Endothelial cell of umbilical vein (primary cell): ENCODE measurements around the gene GTPBP2. TPM values are rescaled to one million over a fixed set of nuclear protein-coding genes. Genes with fewer than 3 reads are reported as not detected.
A peak's percentile ranks its signal among the peaks of the same experiment; 100 is the strongest.

Source experiments
- BruUV-seq: library from RNA; stranded (reverse); fragments of 400-500 nt; replicated peaks from 2 replicates; lab custom pipeline; 2021; lab: Mats Ljungman, UMichigan
- CTCF ChIA-PET: fragments of 300-600, 350-600 bp; sonication (Branson Sonifier 250); formaldehyde crosslinking; loops from one replicate; lab custom pipeline; 2021; ENCODE audit warnings: antibody characterized with exemption, inconsistent platforms; lab: Charles Lee
- POLR2A ChIA-PET: fragments of 300-600, 350-600 bp; sonication (Branson Sonifier 250); formaldehyde crosslinking; loops from one replicate; lab custom pipeline; 2021; ENCODE audit warnings: antibody characterized with exemption, inconsistent platforms; lab: Charles Lee
- DNase-seq: peaks from one replicate; pipeline ENCODE4 v3.0.0-alpha.2; 2011; ENCODE audit warnings: low read depth, low spot score
- FAIRE-seq: peaks from 2 replicates; lab custom pipeline; 2011; peaks lifted over from hg19 to GRCh38; lab: Jason Lieb, UNC
- H2AFZ ChIP-seq: 2 replicates; pipeline ENCODE4 v1.6.0; 2012; ENCODE audit warnings: low read depth, low read length, control low read depth, inconsistent platforms
- H3K27ac ChIP-seq: 2 replicates; pipeline ENCODE4 v1.5.1; 2011; ENCODE audit warnings: low read depth, mild to moderate bottlenecking, control low read depth, low read length, moderate library complexity; ENCODE audit not compliant: insufficient read depth
- H3K27me3 ChIP-seq, 2 experiments: 2 replicates each; pipeline versions ENCODE4 v1.6.0 to v1.6.1; 2011; ENCODE audit warnings: low read length in 2 of 2, mixed read lengths in 1 of 2; ENCODE audit not compliant: control insufficient read depth in 2 of 2, insufficient read depth in 2 of 2
- H3K36me3 ChIP-seq, 2 experiments: 2 replicates in 1 of 2; 3 replicates in 1 of 2; pipeline ENCODE4 v1.5.1; 2011; ENCODE audit warnings: low read length in 2 of 2, mild to moderate bottlenecking in 1 of 2, moderate library complexity in 1 of 2; ENCODE audit not compliant: control insufficient read depth in 2 of 2, insufficient read depth in 2 of 2; ENCODE audit errors: extremely low read depth in 1 of 2
- H3K4me1 ChIP-seq: 3 replicates; pipeline ENCODE4 v1.5.1; 2011; ENCODE audit warnings: mild to moderate bottlenecking, low read length; ENCODE audit not compliant: control insufficient read depth, insufficient read depth; ENCODE audit errors: extremely low read depth
- H3K4me2 ChIP-seq: 2 replicates; pipeline ENCODE4 v1.6.1; 2011; ENCODE audit warnings: low read length, control low read depth, mixed read lengths; ENCODE audit not compliant: insufficient read depth
- H3K4me3 ChIP-seq, 3 experiments: fragments of 200-600 bp in 1 of 3; sonication (generic), shearing (Covaris generic) in 1 of 3; replicated peaks in 1 of 3; 2 replicates each; pipeline ENCODE4 v1.5.1; 2011 to 2016; ENCODE audit warnings: control low read depth in 3 of 3, low read length in 3 of 3, mild to moderate bottlenecking in 2 of 3, inconsistent platforms in 1 of 3, low read depth in 1 of 3, moderate library complexity in 1 of 3; ENCODE audit not compliant: insufficient read depth in 1 of 3
- H3K79me2 ChIP-seq: 2 replicates; pipeline ENCODE4 v1.6.0; 2012; ENCODE audit warnings: low read length, inconsistent platforms; ENCODE audit not compliant: control insufficient read depth, insufficient read depth
- H3K9ac ChIP-seq: replicated peaks from 2 replicates; pipeline ENCODE3; 2011; ENCODE audit warnings: low read length, control low read depth; ENCODE audit not compliant: insufficient read depth; ENCODE audit errors: extremely low read depth
- H3K9me1 ChIP-seq: replicated peaks from 3 replicates; pipeline ENCODE4 v1.6.0; 2011; ENCODE audit warnings: mild to moderate bottlenecking, low read length; ENCODE audit not compliant: control insufficient read depth, insufficient read depth; ENCODE audit errors: extremely low read depth
- H3K9me3 ChIP-seq: replicated peaks from 2 replicates; pipeline ENCODE4 v1.5.1; 2012; ENCODE audit warnings: low read length, inconsistent platforms; ENCODE audit not compliant: control insufficient read depth, insufficient read depth
- H4K20me1 ChIP-seq: replicated peaks from 2 replicates; pipeline ENCODE3; 2011; ENCODE audit warnings: mild to moderate bottlenecking, low read length; ENCODE audit not compliant: control insufficient read depth, insufficient read depth; ENCODE audit errors: extremely low read depth
- EZH2 ChIP-seq: IDR thresholded peaks from 2 replicates; pipeline ENCODE4 v1.6.1; 2012; ENCODE audit warnings: borderline replicate concordance, low read depth, mild to moderate bottlenecking, moderate library complexity, low read length, inconsistent platforms; ENCODE audit not compliant: severe bottlenecking
- FOS ChIP-seq: IDR thresholded peaks from 2 replicates; pipeline ENCODE4 v1.6.1; 2011; ENCODE audit warnings: mild to moderate bottlenecking, low read length, moderate library complexity, borderline replicate concordance; ENCODE audit not compliant: insufficient read depth
- GATA2 ChIP-seq: IDR thresholded peaks from 2 replicates; pipeline ENCODE4 v1.7.0; 2011; ENCODE audit warnings: low read depth, mild to moderate bottlenecking, moderate library complexity, mixed read lengths, low read length; ENCODE audit not compliant: insufficient read length, insufficient read depth
- JUN ChIP-seq: IDR thresholded peaks from 2 replicates; pipeline ENCODE4 v1.6.1; 2011; ENCODE audit warnings: borderline replicate concordance, low read depth; ENCODE audit not compliant: insufficient read length, insufficient read depth
- MAX ChIP-seq: IDR thresholded peaks from 2 replicates; pipeline ENCODE4 v1.6.1; 2011; ENCODE audit not compliant: insufficient read depth, insufficient read length
- MYC ChIP-seq: IDR thresholded peaks from one replicate; pipeline ENCODE4 v1.6.1; 2011; ENCODE audit warnings: mild to moderate bottlenecking, low read depth, low read length
- POLR2A ChIP-seq: IDR thresholded peaks from 2 replicates; pipeline ENCODE4 v1.6.1; 2012; ENCODE audit warnings: low read depth, mild to moderate bottlenecking, control low read depth, low read length
- POLR2AphosphoS5 ChIP-seq: IDR thresholded peaks from 2 replicates; pipeline ENCODE4 v1.6.1; 2012; ENCODE audit warnings: low read depth, mild to moderate bottlenecking, control low read depth, low read length, moderate library complexity; ENCODE audit not compliant: insufficient read depth
- dilution Hi-C: fragments of 300-500 bp; cut with MboI; formaldehyde crosslinking; loops from one replicate; pipeline ENCODE4 v1.15.0; 2019; ENCODE audit warnings: low sequenced_read_pairs; ENCODE audit not compliant: extremely low pct_ligation_motif_present
- intact Hi-C: fragments of 100-400 bp; cut with micrococcal nuclease; formaldehyde crosslinking; loops from one replicate; pipeline ENCODE4 v1.10.0; 2022
- polyA plus RNA-seq, 4 experiments: library from polyadenylated mRNA; depleted of rRNA in 3 of 4; stranded (reverse) in 3 of 4; unstranded in 1 of 4; fragments of >200 nt; gene quantifications; 2 replicates each; pipeline versions ENCODE4 v1.2.1 to v1.2.3, GENCODE V29; 2011 to 2012; ENCODE audit warnings: missing spikeins in 1 of 4
- total RNA-seq: library from RNA; stranded (reverse); gene quantifications from 2 replicates; pipeline ENCODE4 v1.2.3, GENCODE V29; 2021
- TF ChIP-seq, protein P1 (sequence below), 2 donors: IDR thresholded peaks; 1 replicate in 1 of 2; 2 replicates in 1 of 2; pipeline ENCODE4 v1.5.1; 2011; ENCODE audit warnings: low read length in 2 of 2, mild to moderate bottlenecking in 2 of 2, moderate library complexity in 2 of 2, control low read depth in 1 of 2, inconsistent platforms in 1 of 2, low read depth in 1 of 2; ENCODE audit not compliant: insufficient read depth in 1 of 2; ENCODE audit errors: extremely low read depth in 1 of 2

Gene GTPBP2
- total and polyA plus RNA-seq, 2 donors (not counting 3 experiments of a cell fraction or from before 2014, with no cell fraction given) = 87.1 to 112 TPM

DNA sequence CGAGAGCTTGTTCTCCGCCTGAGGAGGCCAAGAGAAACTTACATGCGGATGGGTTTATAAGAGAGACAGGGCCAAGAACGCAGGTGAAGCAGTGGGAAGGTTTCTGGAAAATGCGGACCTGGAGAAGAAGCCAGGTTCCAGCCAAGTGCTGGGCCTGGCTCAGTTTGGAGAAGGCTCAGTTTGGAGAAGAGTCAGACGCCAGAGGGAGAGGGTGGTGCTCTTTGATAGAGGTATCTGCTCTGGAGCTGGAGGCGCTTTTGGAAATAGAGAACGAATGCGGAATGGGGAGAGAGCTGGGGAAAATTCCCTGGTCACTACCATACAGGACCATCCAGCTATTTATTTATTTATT lies 16.5 kb upstream of the GTPBP2 start:
- H3K4me1 ChIP-seq = peaks cover 4% of the 10 kb centered on the region
- peaks cover 0 to 6% of the 10 kb centered on the region in 2 experiments for H3K36me3 ChIP-seq
- no peak overlapping the region for H3K27ac ChIP-seq
- DNase-seq (no peak), FAIRE-seq (no peak)
- H3K79me2 ChIP-seq = peaks cover 3% of the 10 kb centered on the region
- no peak overlapping the region for H3K9ac ChIP-seq
- intact Hi-C loops (loop anchor here (1.0 kb wide), 1 partner anchor 9 kb away; no protein-coding TSS in a partner anchor), dilution Hi-C loops (no loop called here)
- no peak for TF ChIP-seq GATA2
- no peak for TF ChIP-seq MAX
- TF ChIP-seq, protein P1, sequence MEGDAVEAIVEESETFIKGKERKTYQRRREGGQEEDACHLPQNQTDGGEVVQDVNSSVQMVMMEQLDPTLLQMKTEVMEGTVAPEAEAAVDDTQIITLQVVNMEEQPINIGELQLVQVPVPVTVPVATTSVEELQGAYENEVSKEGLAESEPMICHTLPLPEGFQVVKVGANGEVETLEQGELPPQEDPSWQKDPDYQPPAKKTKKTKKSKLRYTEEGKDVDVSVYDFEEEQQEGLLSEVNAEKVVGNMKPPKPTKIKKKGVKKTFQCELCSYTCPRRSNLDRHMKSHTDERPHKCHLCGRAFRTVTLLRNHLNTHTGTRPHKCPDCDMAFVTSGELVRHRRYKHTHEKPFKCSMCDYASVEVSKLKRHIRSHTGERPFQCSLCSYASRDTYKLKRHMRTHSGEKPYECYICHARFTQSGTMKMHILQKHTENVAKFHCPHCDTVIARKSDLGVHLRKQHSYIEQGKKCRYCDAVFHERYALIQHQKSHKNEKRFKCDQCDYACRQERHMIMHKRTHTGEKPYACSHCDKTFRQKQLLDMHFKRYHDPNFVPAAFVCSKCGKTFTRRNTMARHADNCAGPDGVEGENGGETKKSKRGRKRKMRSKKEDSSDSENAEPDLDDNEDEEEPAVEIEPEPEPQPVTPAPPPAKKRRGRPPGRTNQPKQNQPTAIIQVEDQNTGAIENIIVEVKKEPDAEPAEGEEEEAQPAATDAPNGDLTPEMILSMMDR (IDR thresholded peaks at IDR 0.05; ENCODE audit: extremely low read depth in 1 of 2, insufficient read depth in 1 of 2, low read depth in 1 of 2, low read length in 2 of 2) = no peak
- no peak for TF ChIP-seq POLR2A
- no peak for TF ChIP-seq JUN
- no peak for TF ChIP-seq POLR2AphosphoS5
- TF ChIP-seq MYC = no peak
- no peak for TF ChIP-seq EZH2
- no peak for TF ChIP-seq FOS
- CTCF ChIA-PET = interaction anchor here (0.7 to 2.0 kb wide), 7 partner anchors 9 to 433 kb away, joined by 3 to 11 read pairs (median 5); partner anchors contain the start of gene VEGFA
- H3K9me1 ChIP-seq = no peaks in the 10 kb centered on the region
- peak overlapping the region; percentile 88 for H3K4me2 ChIP-seq
- H3K27me3 ChIP-seq = no peaks in the 10 kb centered on the region
- BruUV-seq = no TSS peak
- no peaks in the 10 kb centered on the region for H3K9me3 ChIP-seq
- peak overlapping the region in 2 of 3 experiments; percentile 38 to 50 for H3K4me3 ChIP-seq
- H4K20me1 ChIP-seq = no peaks in the 10 kb centered on the region
- H2AFZ ChIP-seq = peak overlapping the region; percentile 99
- POLR2A ChIA-PET = interaction anchor here (0.8 to 1.2 kb wide), 2 partner anchors 16 to 125 kb away, joined by 4 read pairs; partner anchors contain the start of gene GTPBP2
